Uterus (tissue), 4 donors: ENCODE measurements around the gene NUCB2. TPM values are rescaled to one million over a fixed set of nuclear protein-coding genes. Genes with fewer than 3 reads are reported as not detected.

Source experiments
- DNase-seq, 2 donors: peaks; one replicate each; pipeline ENCODE4 v3.0.0-alpha.2; 2019 to 2020
- H3K27ac ChIP-seq, 2 donors: fragments of 200-600 bp; sonication (generic); 1 replicate in 1 of 2; 2 replicates in 1 of 2; pipeline ENCODE4 v1.5.1; 2016 to 2018
- H3K27me3 ChIP-seq, 2 donors: fragments of 200-600 bp; sonication (generic); one replicate each; pipeline ENCODE4 v1.5.1; 2018 to 2019; ENCODE audit warnings: control low read depth in 1 of 2
- H3K36me3 ChIP-seq, 2 donors: fragments of 200-600 bp; sonication (generic); one replicate each; pipeline ENCODE4 v1.5.1; 2019; ENCODE audit warnings: control low read depth in 1 of 2
- H3K4me1 ChIP-seq, 2 donors: fragments of 200-600 bp; sonication (generic); one replicate each; pipeline ENCODE4 v1.5.1; 2018 to 2019; ENCODE audit warnings: control low read depth in 1 of 2
- H3K4me3 ChIP-seq, 2 donors: fragments of 200-600 bp; sonication (generic); 1 replicate in 1 of 2; 2 replicates in 1 of 2; pipeline ENCODE4 v1.5.1; 2018 to 2019; ENCODE audit warnings: mild to moderate bottlenecking in 1 of 2
- H3K9me3 ChIP-seq, 2 donors: fragments of 200-600 bp; sonication (generic); one replicate each; pipeline ENCODE4 v1.5.1; 2019; ENCODE audit warnings: control low read depth in 1 of 2
- CTCF ChIP-seq, 4 experiments: fragments of 200-600 bp in 2 of 4; fragments of 450-650 bp in 2 of 4; sonication (generic) in 2 of 4; IDR thresholded peaks; one replicate each; pipeline ENCODE4 v1.5.1; 2016 to 2019; ENCODE audit warnings: antibody characterized with exemption in 4 of 4, mild to moderate bottlenecking in 2 of 4, moderate library complexity in 1 of 4
- POLR2A ChIP-seq, 2 donors: fragments of 450-650 bp; IDR thresholded peaks; one replicate each; pipeline ENCODE4 v1.6.1; 2016; ENCODE audit warnings: antibody characterized with exemption in 2 of 2, mild to moderate bottlenecking in 1 of 2, moderate library complexity in 1 of 2
- intact Hi-C: fragments of 100-400 bp; cut with DNase I; formaldehyde crosslinking; loops from one replicate; pipeline ENCODE4 v1.15.1; 2023; ENCODE audit warnings: low total_unique reads
- total RNA-seq, 4 donors: library from RNA; depleted of rRNA in 3 of 4; stranded (reverse); fragments of >200 nt in 3 of 4; gene quantifications; one replicate each; pipeline versions ENCODE4 v1.1.0 to v1.2.4, GENCODE V29; 2014 to 2023
- donor health status: DM: yes; HTN: yes; CAD: no.

NUCB2 gene
- total RNA-seq, 4 donors from 2014 or later, result 22.0 to 132 (median 68.3) TPM

- intact Hi-C loops, result loop anchor here (5.0 kb wide), 1 partner anchor 128 kb away; no protein-coding TSS in a partner anchor
- Histone ChIP-seq H3K4me3 (no peak overlapping the region), H3K9me3 (no peaks in the 10 kb centered on the region)
Measured at GRCh38 chr11:17379383-17380180, 103.0 kb downstream of the NUCB2 start.

GRCh38 chr11:17381156-17381555 lies 104.6 kb downstream of the NUCB2 start:
- intact Hi-C loops, result loop anchor here (5.0 kb wide), 1 partner anchor 126 kb away; no protein-coding TSS in a partner anchor
- Histone ChIP-seq H3K27ac (no peak overlapping the region), H3K4me1 (no peaks in the 10 kb centered on the region), H3K27me3 (no peaks in the 10 kb centered on the region), H3K4me3 (no peak overlapping the region), H3K36me3 (no peaks in the 10 kb centered on the region), H3K9me3 (no peaks in the 10 kb centered on the region)
- DNase-seq, result no peak
- TF ChIP-seq POLR2A (IDR thresholded peaks at IDR 0.05) (no peak), CTCF (IDR thresholded peaks at IDR 0.05) (no peak)

More at GRCh38 chr11:17379383-17380180, 103.0 kb downstream of the NUCB2 start:
- TF ChIP-seq CTCF (IDR thresholded peaks at IDR 0.05), result no peak
- TF ChIP-seq POLR2A (IDR thresholded peaks at IDR 0.05), result no peak
- no peak overlapping the region for H3K27ac ChIP-seq
- no peaks in the 10 kb centered on the region for H3K27me3 ChIP-seq
- H3K36me3 ChIP-seq, result no peaks in the 10 kb centered on the region
- no peak for DNase-seq
- no peaks in the 10 kb centered on the region for H3K4me1 ChIP-seq

Other genes with a start within 250 kb of the NUCB2 start
- 1,000 to 10,000 TPM in 3 of 4 donors, 100 to 1,000 TPM in 1; 553 to 4,902 (median 2,244) TPM for gene RPS13, start 199.1 kb upstream of the NUCB2 start, total RNA-seq
- gene PIK3C2A, start 68.8 kb upstream of the NUCB2 start, total RNA-seq, result 100 to 1,000 TPM in 1 of 4 donors, 10 to 100 TPM in 3; 63.5 to 147 (median 90.5) TPM
- gene NCR3LG1, start 75.1 kb downstream of the NUCB2 start, total RNA-seq, result 1 to 10 TPM in 2 of 4 donors, under 1 TPM in 2; 0.29 to 4.6 (median 0.91) TPM
- 1 to 10 TPM in 1 of 4 donors, under 1 TPM in 1, not detected in 2; 0.83 to 3.9 TPM for gene KCNJ11, start 111.9 kb downstream of the NUCB2 start, total RNA-seq
- 1 to 10 TPM in 2 of 4 donors, under 1 TPM in 1, not detected in 1; under 0.01 to 5.5 (median 1.9) TPM for gene ABCC8, start 200.1 kb downstream of the NUCB2 start, total RNA-seq